H9 (cell line): ENCODE results near the gene MAP2. TPM values are rescaled to one million over a fixed set of nuclear protein-coding genes. Genes with fewer than 3 reads are reported as not detected.

Experiments
- DNase-seq: peaks from one replicate; pipeline ENCODE4 v3.0.0-alpha.2; 2017
- H2AFZ ChIP-seq: one replicate; pipeline ENCODE4 v1.6.1; 2013; ENCODE audit warnings: mild to moderate bottlenecking, low read length, control low read depth, moderate library complexity
- H2AK5ac ChIP-seq: 2 replicates; pipeline ENCODE4 v1.6.1; 2013; ENCODE audit warnings: low read length, control low read depth, mixed read lengths; ENCODE audit not compliant: insufficient read length
- H2BK120ac ChIP-seq: one replicate; pipeline ENCODE4 v1.6.1; 2013; ENCODE audit warnings: low read depth, mild to moderate bottlenecking, low read length, control low read depth, inconsistent platforms; ENCODE audit not compliant: poor library complexity, severe bottlenecking
- H2BK12ac ChIP-seq: 2 replicates; pipeline ENCODE4 v1.6.1; 2013; ENCODE audit warnings: low read length, control low read depth, mixed read lengths, low read depth; ENCODE audit not compliant: insufficient read length
- H2BK15ac ChIP-seq: 2 replicates; pipeline ENCODE4 v1.6.1; 2013; ENCODE audit warnings: low read depth, low read length, control low read depth
- H2BK20ac ChIP-seq: one replicate; pipeline ENCODE4 v1.6.1; 2013; ENCODE audit warnings: low read depth, mild to moderate bottlenecking, low read length, control low read depth, inconsistent platforms; ENCODE audit not compliant: poor library complexity, severe bottlenecking
- H2BK5ac ChIP-seq: 2 replicates; pipeline ENCODE4 v1.6.1; 2013; ENCODE audit warnings: low read length, control low read depth, mixed read lengths; ENCODE audit not compliant: insufficient read length
- H3K14ac ChIP-seq: 2 replicates; pipeline ENCODE4 v1.6.1; 2013; ENCODE audit warnings: low read length, control low read depth; ENCODE audit not compliant: insufficient read depth
- H3K18ac ChIP-seq: 2 replicates; pipeline ENCODE4 v1.6.1; 2013; ENCODE audit warnings: low read depth, mild to moderate bottlenecking, mixed read lengths, low read length, control low read depth; ENCODE audit not compliant: insufficient read length
- H3K23ac ChIP-seq: 2 replicates; pipeline ENCODE4 v1.6.1; 2013; ENCODE audit warnings: low read length, control low read depth, mixed read lengths, low read depth; ENCODE audit not compliant: insufficient read length
- H3K23me2 ChIP-seq: 2 replicates; pipeline ENCODE4 v1.6.1; 2013; ENCODE audit warnings: low read depth, mild to moderate bottlenecking, mixed read lengths, low read length, control low read depth; ENCODE audit not compliant: insufficient read length, poor library complexity, severe bottlenecking
- H3K27ac ChIP-seq: 2 replicates; pipeline ENCODE4 v1.5.1; 2013; ENCODE audit warnings: low read length, control low read depth, mixed read lengths, low read depth; ENCODE audit not compliant: insufficient read length
- H3K27me3 ChIP-seq: 2 replicates; pipeline ENCODE4 v1.6.1; 2013; ENCODE audit warnings: low read length, control low read depth, inconsistent platforms; ENCODE audit not compliant: insufficient read depth
- H3K4ac ChIP-seq: 2 replicates; pipeline ENCODE4 v1.6.1; 2013; ENCODE audit warnings: low read depth, mild to moderate bottlenecking, control low read depth, inconsistent platforms, low read length, moderate library complexity
- H3K4me1 ChIP-seq: 2 replicates; pipeline ENCODE4 v1.6.1; 2013; ENCODE audit warnings: low read length, control low read depth, inconsistent platforms; ENCODE audit not compliant: insufficient read depth
- H3K4me2 ChIP-seq: 2 replicates; pipeline ENCODE4 v1.6.1; 2013; ENCODE audit warnings: low read length, control low read depth, mixed read lengths; ENCODE audit not compliant: insufficient read length, insufficient read depth
- H3K56ac ChIP-seq: 2 replicates; pipeline ENCODE4 v1.6.1; 2013; ENCODE audit warnings: low read depth, mild to moderate bottlenecking, mixed read lengths, low read length, control low read depth; ENCODE audit not compliant: insufficient read length
- H3K79me1 ChIP-seq: 2 replicates; pipeline ENCODE4 v1.6.1; 2013; ENCODE audit warnings: low read depth, mild to moderate bottlenecking, moderate library complexity, low read length, control low read depth, inconsistent platforms; ENCODE audit not compliant: insufficient read depth, poor library complexity, severe bottlenecking
- H3K79me2 ChIP-seq: 2 replicates; pipeline ENCODE4 v1.6.1; 2013; ENCODE audit warnings: low read length, control low read depth, inconsistent platforms; ENCODE audit not compliant: insufficient read depth
- H3K9ac ChIP-seq: 2 replicates; pipeline ENCODE4 v1.6.1; 2013; ENCODE audit warnings: low read length, control low read depth, mixed read lengths; ENCODE audit not compliant: insufficient read length; ENCODE audit errors: extremely low read depth
- H3K9me3 ChIP-seq: one replicate; pipeline ENCODE4 v1.6.1; 2013; ENCODE audit warnings: low read depth, low read length, inconsistent platforms; ENCODE audit not compliant: control insufficient read depth
- H3T11ph ChIP-seq: one replicate; pipeline ENCODE4 v1.6.1; 2013; ENCODE audit warnings: mild to moderate bottlenecking, low read length, control low read depth, inconsistent platforms
- H4K20me1 ChIP-seq: one replicate; pipeline ENCODE4 v1.6.1; 2013; ENCODE audit not compliant: control insufficient read depth, insufficient read length, insufficient read depth
- H4K5ac ChIP-seq: 2 replicates; pipeline ENCODE4 v1.6.1; 2013; ENCODE audit warnings: low read depth, mild to moderate bottlenecking, mixed read lengths, low read length, control low read depth; ENCODE audit not compliant: insufficient read length
- H4K8ac ChIP-seq: replicated peaks from 2 replicates; pipeline ENCODE4 v1.6.1; 2013; ENCODE audit warnings: low read length, control low read depth, mixed read lengths, low read depth; ENCODE audit not compliant: insufficient read length
- H4K91ac ChIP-seq: 2 replicates; pipeline ENCODE4 v1.6.1; 2013; ENCODE audit warnings: low read depth, mild to moderate bottlenecking, moderate library complexity, mixed read lengths, low read length, control low read depth; ENCODE audit not compliant: insufficient read length
- H3K27ac Mint-ChIP-seq, 3 experiments: 2 replicates in 2 of 3; 3 replicates in 1 of 3; pipeline ENCODE4 v1.8.0; 2020 to 2021; ENCODE audit warnings: mixed read lengths in 3 of 3, mild to moderate bottlenecking in 1 of 3, moderate library complexity in 1 of 3
- H3K27me3 Mint-ChIP-seq: 2 replicates; pipeline ENCODE4 v1.8.0; 2021; ENCODE audit warnings: low read depth, mild to moderate bottlenecking, moderate library complexity, mixed read lengths
- H3K36me3 Mint-ChIP-seq, 3 experiments: 2 replicates in 2 of 3; 3 replicates in 1 of 3; pipeline ENCODE4 v1.8.0; 2020 to 2021; ENCODE audit warnings: low read depth in 3 of 3, mixed read lengths in 3 of 3; ENCODE audit not compliant: insufficient read depth in 1 of 3
- H3K4me1 Mint-ChIP-seq, 2 experiments: 2 replicates each; pipeline ENCODE4 v1.8.0; 2020; ENCODE audit warnings: mixed read lengths in 2 of 2
- H3K4me3 Mint-ChIP-seq, 2 experiments: 2 replicates in 1 of 2; 3 replicates in 1 of 2; pipeline ENCODE4 v1.8.0; 2020 to 2021; ENCODE audit warnings: mild to moderate bottlenecking in 2 of 2, mixed read lengths in 2 of 2, moderate library complexity in 1 of 2
- H3K9me3 Mint-ChIP-seq, 2 experiments: 2 replicates in 1 of 2; 3 replicates in 1 of 2; pipeline ENCODE4 v1.8.0; 2020; ENCODE audit warnings: mild to moderate bottlenecking in 2 of 2, mixed read lengths in 2 of 2, moderate library complexity in 1 of 2
- CTCF ChIP-seq: fragments of 200-600 bp; sonication (generic); conservative IDR thresholded peaks from 3 replicates; pipeline ENCODE4 v1.8.0; 2021; ENCODE audit warnings: antibody characterized with exemption, mild to moderate bottlenecking
- WGBS: extraction: QIAGEN DNeasy Blood & Tissue Kit; methylation state at CpG from one replicate; pipeline ENCODE4 v1.1.7; 2013; ENCODE audit warnings: missing lambda C conversion rate, low lambda C conversion rate, mixed read lengths; ENCODE audit not compliant: insufficient read length; ENCODE audit errors: extremely low coverage; 5-methylcytosine and 5-hydroxymethylcytosine counted together
- total RNA-seq: library from RNA; stranded (reverse); gene quantifications from 2 replicates; pipeline ENCODE4 v1.2.1, GENCODE V29; 2021

The MAP2 gene
- total RNA-seq, 1 experiment from 2014 or later, result 0.87 TPM

DNA sequence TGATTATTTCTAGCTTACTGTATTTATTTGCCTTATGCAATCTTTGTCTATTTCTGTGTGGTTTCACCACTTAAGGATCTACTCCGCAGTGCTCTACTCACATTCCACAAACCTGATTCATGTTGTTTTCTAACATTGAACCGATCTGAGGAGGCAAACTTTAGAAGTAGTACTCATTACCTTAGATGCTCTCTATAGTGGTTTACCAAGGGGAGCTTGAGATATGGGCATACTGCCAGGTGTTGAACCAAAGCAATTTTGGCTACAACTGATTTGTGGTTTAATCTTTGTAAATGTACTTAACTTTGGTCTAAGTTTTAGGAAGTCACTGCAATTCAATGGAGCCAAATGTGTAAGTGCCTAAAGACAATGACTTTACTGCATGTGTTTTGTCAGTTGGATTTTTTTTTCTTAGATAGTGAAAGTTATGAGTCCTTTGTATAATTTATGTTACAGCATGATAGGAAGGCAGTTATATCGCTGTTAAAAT, 50.1 kb downstream of the MAP2 start:
- no CpG with 5 or more reads among the region's 3 CpGs for WGBS
- no peak overlapping the region for H3K4me3 Mint-ChIP-seq

More for the DNA sequence above, 50.1 kb downstream of the MAP2 start:
- H3K9me3 Mint-ChIP-seq, result no peaks in the 10 kb centered on the region
- Histone ChIP-seq H3K27ac (no peak overlapping the region), H2BK12ac (no peak overlapping the region), H3K79me2 (no peaks in the 10 kb centered on the region), H2BK5ac (no peak overlapping the region), H4K5ac (no peak overlapping the region), H4K20me1 (no peaks in the 10 kb centered on the region), H3T11ph (no peak overlapping the region), H3K18ac (no peak overlapping the region), H3K23me2 (no peaks in the 10 kb centered on the region), H3K9ac (no peak overlapping the region), H3K27me3 (no peaks in the 10 kb centered on the region), H2BK15ac (no peak overlapping the region), H4K8ac (no peak overlapping the region), H2AK5ac (no peak overlapping the region), H4K91ac (no peak overlapping the region), H3K23ac (no peak overlapping the region), H3K14ac (no peak overlapping the region), H2BK20ac (no peak overlapping the region), H2BK120ac (no peak overlapping the region), H3K4me1 (no peaks in the 10 kb centered on the region; the same call in 1 of the 2 replicates), H3K4me2 (no peak overlapping the region), H3K56ac (no peak overlapping the region), H3K4ac (no peak overlapping the region), H3K9me3 (no peaks in the 10 kb centered on the region), H2AFZ (no peak overlapping the region), H3K79me1 (no peaks in the 10 kb centered on the region)
- no peak for DNase-seq
- TF ChIP-seq CTCF, result no peak
- H3K27me3 Mint-ChIP-seq, result peaks cover 1% of the 10 kb centered on the region; the same call in 1 of the 2 replicates
- H3K36me3 Mint-ChIP-seq, result no peaks in the 10 kb centered on the region
- peaks cover 10 to 18% of the 10 kb centered on the region in 2 experiments for H3K4me1 Mint-ChIP-seq
- H3K27ac Mint-ChIP-seq, result no peak overlapping the region
